Choroid plexus epithelial cell (primary cell): ENCODE data around the gene TPMT.

ENCODE experiments used
- DNase-seq: peaks from one replicate; pipeline ENCODE4 v3.0.0-alpha.2; 2010; ENCODE audit warnings: low read depth
- H3K4me3 ChIP-seq: 2 replicates; pipeline ENCODE4 v1.5.1; 2011; ENCODE audit warnings: low read depth, mild to moderate bottlenecking, control low read depth, low read length, moderate library complexity
- CTCF ChIP-seq: conservative IDR thresholded peaks from 2 replicates; pipeline ENCODE4 v1.5.1; 2011; ENCODE audit warnings: low read depth, mild to moderate bottlenecking, control low read depth, inconsistent platforms, low read length, moderate library complexity

TPMT gene

GRCh38 chr6:18154507-18155149 is at the start of gene TPMT:
TSS of gene TPMT (minus strand) at chr6:18155077. CDS start at chr6:18149127, 5,950 bp downstream.
- TF ChIP-seq CTCF, result no peak

DNA sequence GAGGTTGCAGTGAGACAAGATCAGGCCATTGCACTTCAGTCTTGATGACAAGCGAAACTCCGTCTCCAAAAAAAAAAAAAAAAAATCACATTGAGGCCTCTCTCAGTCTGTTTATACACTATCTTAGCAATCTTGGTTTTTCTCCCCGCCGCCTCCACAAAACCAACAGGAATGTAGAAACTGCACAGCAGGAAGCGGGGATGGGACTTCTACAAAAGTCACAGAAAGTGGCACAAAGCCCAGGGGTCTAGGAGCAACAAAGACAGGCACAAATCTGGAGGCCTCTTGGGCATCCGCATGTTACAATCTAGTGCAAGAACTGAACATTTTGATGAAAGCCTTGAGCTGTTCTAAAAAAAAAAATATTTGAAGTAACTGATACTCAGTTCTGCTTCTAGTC is 48.9 kb upstream of the TPMT start:
- peak; percentile 56 for DNase-seq
- TF ChIP-seq CTCF, result no peak
- H3K4me3 ChIP-seq, result no peak overlapping the region

More at GRCh38 chr6:18154507-18155149, at the start of gene TPMT:
- DNase-seq, result no peak
- H3K4me3 ChIP-seq, result peak within 1 kb of the TSS; percentile 95

DNA sequence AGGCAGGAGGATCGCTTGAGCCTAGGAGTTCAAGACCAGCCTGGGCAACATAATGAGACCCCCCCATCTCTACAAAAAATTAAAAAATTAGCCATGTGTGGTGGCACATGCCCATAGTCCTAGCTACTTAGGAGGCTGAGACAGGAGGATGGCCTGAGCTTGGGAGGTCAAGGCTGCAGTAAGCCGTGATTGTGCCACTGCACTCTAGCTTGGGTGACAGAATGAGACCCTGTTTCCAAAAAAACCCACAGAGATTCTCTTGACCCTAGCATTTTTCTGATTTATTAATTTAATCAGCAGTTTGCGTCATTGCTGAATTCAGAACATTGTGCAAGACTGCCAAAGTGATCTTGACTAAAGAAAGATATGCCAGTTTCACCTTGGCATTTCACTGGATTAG is 37.1 kb upstream of the TPMT start:
- no peak for TF ChIP-seq CTCF
- no peak overlapping the region for H3K4me3 ChIP-seq
- DNase-seq, result no peak

- DNase-seq, result no peak
- no peak for TF ChIP-seq CTCF
- H3K4me3 ChIP-seq, result no peak overlapping the region
Measured at GRCh38 chr6:18189196-18189595, 34.3 kb upstream of the TPMT start.

GRCh38 chr6:18187701-18188100 is 32.8 kb upstream of the TPMT start:
- no peak for TF ChIP-seq CTCF
- no peak for DNase-seq
- H3K4me3 ChIP-seq, result no peak overlapping the region

GRCh38 chr6:18186540-18187250 is 31.8 kb upstream of the TPMT start:
- no peak for DNase-seq
- TF ChIP-seq CTCF, result no peak

DNA sequence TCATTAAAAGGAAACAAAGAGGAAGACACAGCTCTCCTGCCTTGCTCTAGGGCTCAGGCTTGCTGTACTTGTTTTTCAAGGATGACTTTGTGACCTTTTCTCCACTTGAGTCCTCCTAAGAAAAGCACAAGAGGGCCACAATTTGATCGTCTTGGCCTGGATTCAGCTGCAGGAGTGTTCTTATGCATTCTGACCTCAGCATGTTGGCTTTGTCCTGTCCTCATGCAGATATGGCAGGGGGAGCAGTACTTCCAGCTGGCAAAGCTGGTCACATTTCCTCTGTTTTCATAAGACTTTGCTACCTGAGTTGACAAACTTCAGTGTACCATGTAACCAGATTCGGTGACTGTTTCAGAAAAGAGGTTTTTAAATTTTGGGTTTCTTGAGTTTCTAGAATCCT is 31.2 kb upstream of the TPMT start:
- H3K4me3 ChIP-seq, result no peak overlapping the region
- peak; percentile 66 for DNase-seq
- TF ChIP-seq CTCF, result no peak

More at GRCh38 chr6:18186540-18187250, 31.8 kb upstream of the TPMT start:
- no peak overlapping the region for H3K4me3 ChIP-seq
